Measurements from ENCODE around the gene KCNK6.
A peak's percentile ranks its signal among the peaks of the same experiment; 100 is the strongest.

GRCh38 chr19:38321646-38322196, 2.1 kb downstream of the KCNK6 start:
- TF ChIP-seq POLR2AphosphoS5 (IDR thresholded peaks at IDR 0.05; ENCODE audit: low read depth, low read length): no peak
- TF ChIP-seq CTCF (IDR thresholded peaks at IDR 0.05; ENCODE audit: control extremely low read depth in 1 of 3, insufficient read depth in 1 of 3, low read depth in 1 of 3, low read length in 3 of 3): peak in 1 of 3 experiments; percentile 6; a peak in 1 of 4 replicates
- no peak for TF ChIP-seq POLR2A (IDR thresholded peaks at IDR 0.05; ENCODE audit: control extremely low read depth in 1 of 2, low read depth in 2 of 2, low read length in 2 of 2)
- no peak for TF ChIP-seq EP300 (IDR thresholded peaks at IDR 0.05; ENCODE audit: borderline replicate concordance in 1 of 2, low read depth in 2 of 2, low read length in 2 of 2)
- TF ChIP-seq RFX5 (IDR thresholded peaks at IDR 0.05; ENCODE audit: borderline replicate concordance, low read depth, low read length): no peak
- no peak for TF ChIP-seq JUN (IDR thresholded peaks at IDR 0.05; ENCODE audit: low read depth, low read length)
- TF ChIP-seq MAX (IDR thresholded peaks at IDR 0.05): no peak
- TF ChIP-seq RAD21 (IDR thresholded peaks at IDR 0.05 in 1 of 2, conservative IDR thresholded peaks at IDR 0.05 in 1 of 2; ENCODE audit: low read depth in 2 of 2, low read length in 2 of 2): no peak; a peak in 1 of 4 replicates
- no peak for TF ChIP-seq TCF12 (IDR thresholded peaks at IDR 0.05; ENCODE audit: low read depth, low read length)

Data from H1 (cell line).